DOHH2 (cell line): ENCODE results near the gene KCNS1.
"Not testable (repeated sequence)": the region's sequence is repeated elsewhere in the genome, so short reads cannot be mapped to it uniquely, and the experiment has no call there.

Experiments
- CTCF ChIP-seq: fragments of 200-600 bp; sonication (generic); IDR thresholded peaks from one replicate; pipeline ENCODE4 v1.5.1; 2014; ENCODE audit warnings: antibody characterized with exemption, mild to moderate bottlenecking, low read depth, low read length; ENCODE audit not compliant: poor library complexity, severe bottlenecking
- EZH2phosphoT487 ChIP-seq: fragments of 200-600 bp; sonication (generic); IDR thresholded peaks from 2 replicates; pipeline ENCODE4 v1.6.1; 2017; ENCODE audit warnings: borderline replicate concordance, mild to moderate bottlenecking, antibody characterized with exemption, low read length, moderate library complexity, mixed read lengths

GRCh38 chr20:45139733-45140375, 38.9 kb upstream of the KCNS1 start:
- TF ChIP-seq CTCF, EZH2phosphoT487: not testable (repeated sequence)
